Stimulated activated CD8-positive, alpha-beta memory T cell treated with anti-CD3 and anti-CD28 coated beads, Interleukin-12 subunit alpha, Interleukin-12 subunit beta, amount 100 ng/mL, for 1 hour (primary cell): ENCODE measurements around the gene RPP14.

ENCODE experiments used
- DNase-seq: peaks from one replicate; pipeline ENCODE4 v3.0.0-alpha.2; 2020; ENCODE audit warnings: low read depth

Gene RPP14

DNA sequence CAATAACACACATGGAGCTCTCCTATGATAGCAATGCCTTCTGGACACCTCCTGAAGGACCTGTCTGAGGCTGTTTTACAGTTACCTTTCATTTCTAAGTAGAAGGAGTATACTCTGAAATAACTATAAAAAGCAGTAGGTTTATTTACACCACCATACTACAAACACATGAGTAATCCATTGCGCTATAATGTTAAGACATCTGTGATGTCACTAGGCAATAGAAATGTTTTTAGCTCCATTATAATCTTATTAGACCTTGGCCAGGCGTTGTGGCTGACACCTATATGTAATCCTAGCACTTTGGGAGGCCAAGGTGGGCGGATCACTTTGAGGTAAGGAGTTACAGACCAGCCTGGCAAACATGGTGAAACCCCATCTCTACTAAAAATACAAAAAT lies 51.4 kb downstream of the RPP14 start:
- no peak for DNase-seq

DNA sequence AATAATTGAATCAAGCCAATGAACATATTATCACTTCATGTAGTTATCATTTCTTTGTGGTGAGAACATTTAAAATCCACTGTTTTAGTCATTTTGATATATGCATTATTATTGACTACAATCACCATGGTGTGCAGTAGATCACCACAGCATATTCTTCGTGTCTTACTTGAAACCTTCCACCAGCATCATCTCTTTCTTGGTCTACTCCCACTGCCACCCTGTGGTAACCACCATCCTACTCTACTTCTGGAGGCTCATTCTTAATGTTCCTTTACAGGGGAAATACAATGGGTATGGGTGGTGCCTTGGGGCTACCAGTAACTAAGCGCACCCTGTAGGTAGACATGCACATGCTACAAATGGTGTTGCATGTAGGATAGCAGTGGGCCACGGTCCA lies 52.0 kb downstream of the RPP14 start:
- no peak for DNase-seq

DNA sequence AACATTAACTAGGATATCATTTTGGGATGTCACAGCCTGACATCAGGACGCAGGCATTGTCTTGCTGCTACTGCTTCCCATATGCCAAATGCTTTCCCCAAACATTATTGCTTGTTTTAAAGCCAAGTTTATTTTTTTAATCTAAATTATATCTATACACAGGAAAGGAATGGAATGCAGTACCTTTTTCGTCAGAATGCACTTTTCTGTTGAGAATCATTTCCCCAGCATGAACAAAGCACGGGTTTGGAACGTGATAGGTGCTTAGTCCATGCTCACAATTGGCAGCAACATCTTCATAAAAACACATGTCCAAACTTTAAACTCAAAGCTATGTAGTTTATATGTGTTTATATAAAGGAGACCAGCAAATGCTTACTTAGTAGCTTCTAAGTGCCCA lies 52.8 kb downstream of the RPP14 start:
- no peak for DNase-seq

DNA sequence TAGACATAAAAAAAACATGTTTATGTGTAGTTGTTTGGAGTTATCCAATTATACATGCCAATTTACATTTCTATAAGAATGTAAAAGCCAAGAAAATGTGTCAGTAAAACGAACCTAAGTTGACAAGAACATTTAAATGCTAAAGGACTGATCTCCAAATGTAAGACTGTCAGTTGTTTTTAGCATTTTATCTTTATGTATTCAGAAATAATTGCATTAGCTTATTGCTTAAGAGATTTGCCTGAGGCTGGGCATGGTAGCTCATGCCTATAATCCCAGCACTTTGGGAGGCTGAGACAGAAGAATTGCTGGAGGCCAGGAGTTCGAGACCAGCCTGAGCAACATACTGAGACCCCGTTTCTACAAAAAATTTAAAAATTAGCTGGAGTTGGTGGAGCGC lies 53.6 kb downstream of the RPP14 start:
- DNase-seq, result no peak

DNA sequence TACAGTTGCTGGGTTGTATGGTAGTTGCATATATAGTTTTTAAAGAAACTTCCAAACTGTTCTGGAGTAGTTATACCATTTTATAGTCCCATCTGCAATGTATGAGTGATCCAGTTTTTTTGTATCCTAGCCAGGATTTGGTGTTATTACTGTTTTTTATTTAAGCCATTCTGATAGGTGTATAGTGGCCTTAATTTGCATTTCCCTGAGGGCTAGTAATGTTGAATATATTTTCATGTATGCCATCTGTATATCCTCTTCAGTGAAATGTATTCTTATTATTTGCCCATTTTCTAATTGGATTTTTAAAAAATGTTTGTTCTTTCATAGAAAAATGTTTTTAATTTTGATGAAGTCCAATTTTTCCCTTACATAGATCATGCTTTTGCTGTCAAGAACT lies 55.8 kb downstream of the RPP14 start:
- no peak for DNase-seq

DNA sequence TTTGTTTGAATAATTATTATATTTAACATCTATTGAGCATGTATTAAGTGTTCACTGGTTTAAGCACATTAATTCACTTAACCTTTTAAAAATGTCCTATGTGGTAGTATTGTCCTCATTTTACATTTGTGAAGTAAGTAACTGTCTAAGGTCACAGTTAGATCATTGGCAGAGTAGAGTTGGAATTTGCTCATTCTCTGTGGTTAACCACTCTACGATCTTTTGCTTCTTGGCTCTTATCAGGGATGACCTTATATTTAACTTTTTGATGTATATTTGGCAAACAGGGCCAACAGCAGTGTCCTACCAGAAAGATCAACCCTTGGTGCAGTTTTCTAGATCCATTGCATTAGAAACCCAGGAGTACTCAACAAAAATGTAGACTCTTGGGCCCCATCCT lies 60.7 kb downstream of the RPP14 start:
- no peak for DNase-seq

DNA sequence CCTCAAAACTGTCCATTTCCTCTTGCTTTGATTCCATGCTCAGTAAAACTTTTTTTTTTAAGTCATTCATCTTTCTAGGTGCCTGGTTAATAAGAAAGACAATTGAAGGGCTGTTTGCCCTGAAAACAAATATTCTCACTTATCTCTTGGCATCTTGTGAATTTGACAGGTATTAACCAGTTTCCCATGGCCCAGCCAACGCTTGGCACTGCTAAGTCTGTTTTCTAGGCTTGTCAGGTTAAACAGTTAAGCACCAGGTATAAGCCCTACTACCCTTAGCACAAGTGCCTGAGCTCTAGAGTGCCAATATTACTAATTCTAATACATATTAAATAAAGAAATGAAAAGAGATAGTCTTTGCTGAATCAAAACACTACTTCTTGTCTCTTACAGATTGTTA lies 63.0 kb downstream of the RPP14 start:
- DNase-seq, result no peak
